GM18517 (cell line): ENCODE measurements around the gene BMPER.

Experiments
- ATAC-seq: cut with Tn5 transposase; IDR thresholded peaks from one replicate; pipeline ENCODE4 v1.9.1; 2021; ENCODE audit warnings: mild to moderate bottlenecking, moderate library complexity; ENCODE audit not compliant: unreplicated experiment

Gene BMPER

DNA sequence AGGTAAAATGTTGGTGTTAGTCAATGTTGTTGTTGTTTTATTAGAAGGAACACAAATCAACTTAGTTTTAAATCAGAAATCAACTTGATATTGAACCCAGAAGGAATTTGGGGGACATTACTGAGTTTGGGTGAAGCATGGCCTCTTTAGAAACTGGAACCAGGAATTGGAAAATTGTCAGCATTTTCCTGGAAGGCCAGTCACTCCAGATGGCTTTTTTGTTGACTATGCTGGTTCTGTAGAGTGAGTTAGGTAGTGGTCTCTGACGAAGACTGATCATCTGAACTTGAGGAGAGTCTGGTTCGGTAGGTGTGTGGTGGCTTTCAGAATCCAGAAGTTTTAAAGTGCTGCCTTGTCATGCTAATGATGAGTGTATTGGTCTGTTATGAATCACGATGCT lies 111.5 kb downstream of the BMPER start:
- ATAC-seq, result no peak

DNA sequence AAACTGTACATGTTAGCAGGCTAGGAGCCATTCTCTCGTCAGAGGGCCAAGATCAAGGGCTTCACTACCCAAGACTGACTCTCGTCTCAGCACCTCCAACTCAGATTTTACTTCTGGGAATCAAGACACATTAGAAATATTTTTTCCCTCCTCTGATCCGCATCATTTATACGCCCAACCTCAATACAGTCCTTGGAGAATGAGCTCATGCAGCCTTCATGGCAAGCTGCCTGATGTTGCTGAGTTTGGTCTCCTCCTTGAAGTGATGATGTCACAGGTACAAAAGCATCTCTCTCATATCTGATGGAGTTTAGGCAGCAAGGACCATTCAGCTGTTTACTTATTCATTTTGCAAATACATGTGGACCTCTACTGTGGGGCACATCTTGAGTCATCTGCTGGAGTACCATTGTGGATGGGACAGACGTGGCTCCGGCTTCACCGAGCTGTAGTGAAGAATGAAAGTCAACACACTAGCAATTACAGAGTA lies 114.0 kb downstream of the BMPER start:
- ATAC-seq, result no peak

DNA sequence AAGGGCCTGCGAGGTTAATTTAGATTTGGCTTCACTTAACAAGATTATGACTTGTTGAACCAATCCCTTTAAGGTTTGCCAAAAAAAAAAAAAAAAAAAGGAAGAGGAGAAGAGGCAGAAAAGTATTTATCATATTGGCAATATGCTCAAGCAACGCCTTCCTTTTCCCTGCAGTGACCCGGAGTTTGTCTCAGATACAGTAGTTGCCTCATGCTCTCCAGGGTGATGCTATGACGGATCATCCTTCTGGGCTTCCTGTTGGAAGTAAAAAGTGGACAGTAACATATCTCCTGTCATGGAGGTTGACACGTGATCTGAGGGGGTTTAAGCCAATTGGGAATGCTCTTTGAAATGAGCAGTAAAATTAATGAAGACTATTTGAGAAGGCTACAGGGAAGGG lies 117.3 kb downstream of the BMPER start:
- no peak for ATAC-seq

GRCh38 chr7:34025600-34025999 lies 120.3 kb downstream of the BMPER start:
- ATAC-seq, result no peak

GRCh38 chr7:34026481-34027190 lies 121.3 kb downstream of the BMPER start:
- no peak for ATAC-seq

- no peak for ATAC-seq
These were observed 125.8 kb downstream of the BMPER start for GRCh38 chr7:34031156-34031555.

- ATAC-seq, result no peak
These were observed 129.4 kb downstream of the BMPER start for GRCh38 chr7:34034728-34035127.

DNA sequence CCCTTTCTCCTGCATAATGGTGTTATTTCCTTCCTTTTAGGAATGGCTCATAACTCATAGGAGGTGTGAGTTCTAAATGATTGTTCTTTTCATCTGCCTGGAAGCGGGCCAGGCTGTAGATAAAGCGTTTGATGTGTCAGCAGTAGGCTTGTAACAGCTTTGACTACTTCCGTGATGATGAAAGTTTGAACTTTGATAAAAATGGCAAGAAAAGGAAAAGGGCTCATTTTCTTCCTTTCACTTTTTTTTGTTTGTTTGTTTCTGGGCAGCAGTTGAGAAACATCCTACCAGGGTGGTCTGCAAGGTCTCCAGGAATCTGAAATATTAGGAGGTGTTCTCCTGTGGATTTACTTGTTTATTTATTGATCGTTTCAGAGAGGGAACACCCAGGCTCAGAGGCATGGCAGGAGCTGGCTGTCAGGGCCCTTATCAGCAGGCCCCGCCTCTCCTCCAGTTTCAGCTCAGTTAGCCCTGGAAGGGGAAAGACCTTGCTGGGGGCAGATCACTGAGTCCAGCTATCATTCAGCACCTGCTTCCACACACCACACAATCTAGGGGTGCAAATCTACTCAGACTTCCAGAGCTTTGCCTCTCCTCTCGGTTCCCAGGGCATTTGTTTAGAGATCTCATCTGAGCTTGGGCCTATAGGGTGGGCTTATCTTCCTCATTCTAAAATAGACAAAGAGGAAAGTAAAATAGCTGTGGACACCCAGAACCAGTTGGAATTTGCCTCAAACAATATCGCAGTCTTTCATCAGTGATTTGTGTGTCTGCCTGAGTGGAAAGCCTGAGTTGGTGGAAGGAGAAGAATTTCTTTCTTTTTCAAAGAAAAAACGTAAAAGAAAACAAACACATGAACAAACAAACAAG lies 130.9 kb downstream of the BMPER start:
- no peak for ATAC-seq

DNA sequence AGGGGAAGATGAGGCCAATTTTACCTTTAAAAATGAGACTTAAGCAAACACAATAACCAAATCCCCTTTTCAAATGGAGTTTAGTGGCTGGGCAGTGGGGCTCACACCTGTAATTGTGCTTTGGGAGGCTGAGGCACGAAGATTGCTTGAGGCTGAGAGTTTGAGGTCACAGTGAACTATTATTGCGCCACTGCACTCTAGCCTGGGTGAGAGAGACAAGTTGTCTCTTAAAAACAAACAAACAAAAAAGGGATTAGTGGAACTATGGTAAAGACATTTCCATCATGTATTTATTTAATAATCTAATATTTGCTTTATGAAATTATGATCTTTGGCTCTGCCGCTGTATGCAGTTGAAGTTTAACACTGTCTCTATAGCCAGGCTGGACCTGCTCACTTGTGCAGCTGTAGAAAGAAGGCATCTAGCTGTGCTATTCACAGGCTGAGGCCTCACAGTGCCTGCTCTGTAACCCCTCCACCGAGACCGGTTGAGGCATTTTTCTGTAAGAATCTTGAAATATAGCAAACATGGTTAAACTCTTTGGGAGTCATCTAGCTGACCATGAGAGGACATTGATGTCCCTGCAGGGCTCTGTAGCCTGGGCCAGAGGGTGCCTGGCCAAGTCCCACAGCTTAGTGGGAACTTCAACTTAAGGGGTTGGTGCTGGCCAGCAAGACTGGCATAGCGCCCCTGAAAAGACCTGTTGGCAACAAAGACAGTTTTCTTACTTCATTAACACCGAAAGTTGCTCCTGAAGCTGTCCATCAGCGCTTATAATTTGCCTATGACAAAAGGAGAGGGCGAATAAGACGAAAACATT lies 131.8 kb downstream of the BMPER start:
- no peak for ATAC-seq

DNA sequence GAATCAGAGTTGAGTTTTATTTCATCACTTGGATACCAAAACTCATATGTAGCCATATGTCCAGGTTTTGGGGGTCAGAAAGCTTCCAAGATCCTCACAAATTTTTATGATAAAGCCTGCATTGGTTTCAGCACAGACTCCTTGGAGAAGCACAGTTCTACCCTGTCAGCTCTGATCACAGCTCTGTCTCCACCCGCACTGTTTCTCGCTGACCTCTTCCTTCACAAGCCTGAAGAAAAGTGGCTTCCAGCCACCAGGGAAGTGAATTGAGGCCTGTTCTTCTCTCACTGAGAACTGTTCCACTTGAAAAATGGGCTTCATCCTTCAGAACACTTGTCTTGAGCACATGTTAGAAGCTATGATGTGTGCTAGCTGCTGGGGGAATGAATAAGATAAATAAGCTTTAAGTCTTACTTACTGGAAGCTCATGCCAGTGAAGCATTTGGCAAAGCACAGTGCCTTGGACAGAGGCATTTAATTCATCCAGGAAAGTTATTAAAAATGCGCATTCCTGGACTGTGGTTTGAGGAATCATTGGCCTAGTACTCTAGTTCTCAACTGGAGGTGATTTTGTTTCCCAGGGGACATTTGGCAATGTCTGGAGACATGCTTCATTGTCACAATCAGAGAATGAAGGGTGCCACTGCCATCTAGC lies 133.6 kb downstream of the BMPER start:
- no peak for ATAC-seq

GRCh38 chr7:34041707-34042106 lies 136.4 kb downstream of the BMPER start:
- ATAC-seq, result no peak

GRCh38 chr7:34042406-34042805 lies 137.1 kb downstream of the BMPER start:
- no peak for ATAC-seq

GRCh38 chr7:34043461-34044305 lies 138.3 kb downstream of the BMPER start:
- no peak for ATAC-seq

GRCh38 chr7:34044306-34044643 lies 138.9 kb downstream of the BMPER start:
- no peak for ATAC-seq

GRCh38 chr7:34044734-34045353 lies 139.5 kb downstream of the BMPER start:
- ATAC-seq, result no peak

DNA sequence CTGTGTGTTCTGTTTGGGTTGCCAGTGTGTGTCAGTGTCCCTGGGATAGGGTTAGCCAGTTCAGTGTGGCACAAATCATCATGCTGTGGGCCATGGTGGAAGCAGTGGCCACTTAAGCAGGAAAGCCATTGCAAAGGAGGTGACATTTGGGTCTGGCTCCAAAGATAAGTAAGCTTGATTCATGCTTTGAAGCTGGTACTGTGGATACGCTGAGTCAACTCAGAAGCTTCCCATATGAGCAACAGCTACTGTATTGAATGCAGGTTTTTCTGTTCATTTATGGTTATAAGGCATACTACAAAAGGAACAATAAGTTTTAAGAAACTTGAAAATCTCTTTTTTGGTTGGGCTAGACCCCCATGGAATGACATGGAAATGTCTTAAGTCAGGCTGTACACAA lies 143.1 kb downstream of the BMPER start:
- ATAC-seq, result no peak

- no peak for ATAC-seq
These were observed 148.7 kb downstream of the BMPER start for GRCh38 chr7:34054075-34054474.

GRCh38 chr7:34057136-34057535 lies 151.8 kb downstream of the BMPER start:
- no peak for ATAC-seq

- ATAC-seq, result no peak
These were observed 152.6 kb downstream of the BMPER start for GRCh38 chr7:34057956-34058355.

- ATAC-seq, result no peak
These were observed 153.4 kb downstream of the BMPER start for GRCh38 chr7:34058801-34059135.
